GM13977 (cell line): ENCODE data around the gene SUSD4.

Experiments used
- DNase-seq: peaks from one replicate; pipeline ENCODE4 v3.0.0; 2012; ENCODE audit warnings: low spot score
- in situ Hi-C: fragments of 300-500 bp; cut with MboI; formaldehyde crosslinking; loops from one replicate; pipeline ENCODE4 v1.12.0; 2022; ENCODE audit warnings: low sequenced_read_pairs, low pct_unique_long_range_greater_than_20kb, mixed read lengths, inconsistent platforms; ENCODE audit not compliant: unreplicated experiment
- TF ChIP-seq, protein P1 (sequence below): IDR thresholded peaks from 2 replicates; pipeline ENCODE4 v1.5.1; 2012; ENCODE audit warnings: mild to moderate bottlenecking, control low read depth; ENCODE audit not compliant: insufficient read depth; ENCODE audit errors: extremely low read depth, missing control alignments

Gene SUSD4

DNA sequence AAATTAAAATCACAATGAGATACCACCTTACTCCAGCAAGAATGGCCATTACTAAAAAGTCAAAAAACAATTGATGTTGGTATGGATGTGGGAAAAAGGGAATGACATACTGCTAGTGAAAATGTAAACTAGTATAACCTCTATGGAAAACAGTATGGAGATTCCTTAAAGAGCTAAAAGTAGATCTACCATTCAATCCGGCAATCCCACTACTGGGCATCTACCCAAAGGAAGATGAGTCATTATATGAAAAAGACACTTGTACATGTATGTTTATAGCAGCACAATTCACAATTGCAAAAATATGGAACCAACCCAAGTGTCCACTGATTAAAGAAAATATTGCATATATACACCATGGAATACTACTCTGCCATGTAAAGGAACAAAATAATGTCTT is 37.2 kb downstream of the SUSD4 start:
- TF ChIP-seq, protein P1, sequence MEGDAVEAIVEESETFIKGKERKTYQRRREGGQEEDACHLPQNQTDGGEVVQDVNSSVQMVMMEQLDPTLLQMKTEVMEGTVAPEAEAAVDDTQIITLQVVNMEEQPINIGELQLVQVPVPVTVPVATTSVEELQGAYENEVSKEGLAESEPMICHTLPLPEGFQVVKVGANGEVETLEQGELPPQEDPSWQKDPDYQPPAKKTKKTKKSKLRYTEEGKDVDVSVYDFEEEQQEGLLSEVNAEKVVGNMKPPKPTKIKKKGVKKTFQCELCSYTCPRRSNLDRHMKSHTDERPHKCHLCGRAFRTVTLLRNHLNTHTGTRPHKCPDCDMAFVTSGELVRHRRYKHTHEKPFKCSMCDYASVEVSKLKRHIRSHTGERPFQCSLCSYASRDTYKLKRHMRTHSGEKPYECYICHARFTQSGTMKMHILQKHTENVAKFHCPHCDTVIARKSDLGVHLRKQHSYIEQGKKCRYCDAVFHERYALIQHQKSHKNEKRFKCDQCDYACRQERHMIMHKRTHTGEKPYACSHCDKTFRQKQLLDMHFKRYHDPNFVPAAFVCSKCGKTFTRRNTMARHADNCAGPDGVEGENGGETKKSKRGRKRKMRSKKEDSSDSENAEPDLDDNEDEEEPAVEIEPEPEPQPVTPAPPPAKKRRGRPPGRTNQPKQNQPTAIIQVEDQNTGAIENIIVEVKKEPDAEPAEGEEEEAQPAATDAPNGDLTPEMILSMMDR, result no peak
- in situ Hi-C loops, result no loop called here
- no peak for DNase-seq

DNA sequence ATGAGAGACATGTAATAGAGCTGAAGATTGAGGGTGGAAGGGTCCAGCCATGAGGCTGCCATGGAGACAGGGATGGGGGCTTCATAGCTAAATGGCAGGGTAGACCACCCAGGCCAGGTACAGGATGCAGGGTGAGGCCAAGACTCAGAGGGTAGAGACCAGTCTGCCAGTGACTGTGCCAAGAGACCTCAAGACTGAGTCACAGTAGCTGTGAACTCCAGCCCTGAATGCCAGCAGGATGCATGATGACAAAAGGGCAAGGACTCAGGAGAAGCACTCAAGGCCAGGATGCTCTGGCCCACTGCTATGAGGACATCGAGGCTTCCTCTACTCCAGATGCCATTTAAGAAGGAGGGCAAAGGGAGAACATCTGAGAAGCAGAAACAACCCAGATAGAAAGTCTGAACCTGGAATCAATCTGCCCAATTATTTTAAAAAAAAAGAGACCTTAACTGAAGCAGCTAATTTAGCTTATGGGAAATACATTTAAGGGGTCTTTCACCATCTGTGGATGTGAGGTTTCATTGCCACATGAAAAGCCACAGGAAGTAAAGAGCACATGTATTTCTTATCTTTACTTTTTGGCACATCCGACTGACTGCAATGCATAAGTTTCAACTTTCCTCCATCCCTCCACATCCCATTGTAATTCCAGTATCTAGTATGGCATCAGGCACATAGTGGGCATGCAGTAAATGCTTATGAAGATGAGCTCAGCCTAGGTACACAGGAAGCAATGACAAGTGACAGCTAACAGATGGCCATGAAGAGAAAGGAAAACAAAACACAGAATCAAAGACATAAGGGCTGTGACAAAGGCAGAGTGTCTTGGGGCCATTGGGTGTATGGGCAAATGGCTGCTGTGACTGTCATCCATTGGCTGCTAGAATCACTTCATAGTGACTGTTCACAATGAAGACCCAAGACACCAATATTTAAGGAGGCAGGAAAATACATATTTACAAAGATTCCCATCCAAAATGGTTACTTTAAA is 40.2 kb downstream of the SUSD4 start:
- in situ Hi-C loops, result no loop called here
- no peak for DNase-seq

DNA sequence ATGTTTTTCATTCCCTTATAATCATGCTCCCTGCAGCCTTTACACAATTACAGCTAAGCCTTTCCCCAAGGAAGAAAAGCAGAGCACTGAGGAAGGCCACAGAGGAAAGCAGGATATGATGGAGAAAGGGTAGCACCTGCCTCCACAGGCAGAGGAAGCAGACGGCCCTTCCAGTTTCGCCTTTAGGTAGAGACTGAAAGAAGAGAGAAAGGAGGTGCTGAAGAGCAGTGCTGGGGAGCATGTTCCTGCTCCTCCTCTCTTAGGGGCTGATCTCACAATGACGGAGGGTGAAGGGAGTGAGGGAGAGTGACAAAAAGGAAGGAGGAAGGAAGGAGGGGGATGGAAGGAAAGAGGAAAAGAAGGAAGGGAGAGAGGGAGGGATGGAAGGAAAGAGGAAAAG is 41.1 kb downstream of the SUSD4 start:
- DNase-seq, result no peak
- TF ChIP-seq, protein P1, result no peak
- in situ Hi-C loops, result no loop called here

More for the DNA sequence above, 40.2 kb downstream of the SUSD4 start:
- TF ChIP-seq, protein P1, result no peak

- TF ChIP-seq, protein P1, result no peak
- in situ Hi-C loops, result no loop called here
- DNase-seq, result no peak
Measured at GRCh38 chr1:223320959-223321358, 43.0 kb downstream of the SUSD4 start.

DNA sequence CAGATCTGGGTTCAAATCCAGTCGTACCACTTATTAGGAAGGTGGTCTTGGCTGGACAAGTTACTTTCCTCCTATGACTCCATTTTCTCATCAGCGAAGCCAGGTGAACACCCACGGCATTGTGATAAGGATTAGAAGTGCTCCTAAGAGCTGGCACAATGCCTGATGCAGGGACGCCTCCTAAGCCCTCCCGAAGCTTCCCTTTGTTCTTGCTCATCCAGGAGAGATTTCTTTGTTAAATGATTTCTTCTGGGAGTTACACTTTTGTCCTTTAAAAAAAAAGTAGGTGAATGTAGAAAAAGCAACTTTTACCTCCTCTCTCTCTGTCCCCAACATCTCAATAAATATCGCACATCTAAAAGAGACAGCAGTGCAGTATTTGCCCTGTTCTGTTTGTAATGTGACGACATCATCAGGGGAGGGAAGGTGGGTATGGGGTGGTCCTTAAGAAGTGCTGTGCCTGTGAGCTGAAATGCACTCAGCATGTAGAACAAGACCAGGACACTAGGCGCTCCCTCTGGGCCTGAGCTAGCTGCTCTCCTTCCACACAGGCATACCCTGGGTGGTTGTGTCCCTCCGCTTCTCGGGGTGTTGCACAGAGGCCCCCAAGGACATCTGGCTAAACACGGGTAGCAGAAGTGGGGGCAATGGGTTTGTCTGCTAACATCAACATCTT is 43.9 kb downstream of the SUSD4 start:
- DNase-seq, result no peak
- in situ Hi-C loops, result no loop called here
- TF ChIP-seq, protein P1, result no peak

DNA sequence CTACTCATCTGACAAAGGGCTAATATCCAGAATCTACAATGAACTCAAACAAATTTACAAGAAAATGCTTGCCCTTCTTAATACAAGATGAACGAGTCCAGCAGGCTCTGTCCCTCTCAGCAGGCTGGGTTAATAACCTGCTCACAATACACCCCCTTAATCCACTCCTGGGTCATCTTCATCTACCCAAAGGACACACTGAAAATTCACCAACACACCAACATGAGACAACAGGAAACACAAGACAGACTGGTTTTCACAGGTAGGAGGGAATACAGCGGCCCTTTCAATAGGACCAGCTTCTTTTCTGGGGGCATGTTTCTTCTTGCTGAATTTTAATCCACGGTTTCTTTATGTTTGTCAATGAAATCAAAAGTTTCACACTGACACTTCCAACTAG is 44.6 kb downstream of the SUSD4 start:
- in situ Hi-C loops, result no loop called here
- TF ChIP-seq, protein P1, result no peak
- DNase-seq, result no peak
